Measurements from ENCODE around the gene AVPI1. TPM values are rescaled to one million over a fixed set of nuclear protein-coding genes. Genes with fewer than 3 reads are reported as not detected.

Gene AVPI1
- 10 to 100 TPM in 3 of 4 donors, 1 to 10 TPM in 1; 7.7 to 21.7 (median 15.4) TPM for total RNA-seq

- H3K36me3 ChIP-seq = no peaks in the 10 kb centered on the region
- H3K27ac ChIP-seq = peak within 1 kb of the TSS; percentile 88 to 97 (median 94)
- intact Hi-C loops (cut with DNase I) = no loop called here
- no peaks in the 10 kb centered on the region for H3K27me3 ChIP-seq
- peaks cover 43 to 82% (median 60%) of the 10 kb centered on the region in 3 donors for H3K4me1 ChIP-seq
- WGBS, 2 donors = 1% methylated on average over 14 to 17 of the region's 78 CpGs
- no peaks in the 10 kb centered on the region for H3K9me3 ChIP-seq
- peak within 1 kb of the TSS; percentile 55 to 86 (median 70) for H3K4me3 ChIP-seq
- TF ChIP-seq POLR2A (IDR thresholded peaks at IDR 0.05) = peak in 3 of 4 donors; percentile 96 to 98 (median 98)
- TF ChIP-seq, protein P1, sequence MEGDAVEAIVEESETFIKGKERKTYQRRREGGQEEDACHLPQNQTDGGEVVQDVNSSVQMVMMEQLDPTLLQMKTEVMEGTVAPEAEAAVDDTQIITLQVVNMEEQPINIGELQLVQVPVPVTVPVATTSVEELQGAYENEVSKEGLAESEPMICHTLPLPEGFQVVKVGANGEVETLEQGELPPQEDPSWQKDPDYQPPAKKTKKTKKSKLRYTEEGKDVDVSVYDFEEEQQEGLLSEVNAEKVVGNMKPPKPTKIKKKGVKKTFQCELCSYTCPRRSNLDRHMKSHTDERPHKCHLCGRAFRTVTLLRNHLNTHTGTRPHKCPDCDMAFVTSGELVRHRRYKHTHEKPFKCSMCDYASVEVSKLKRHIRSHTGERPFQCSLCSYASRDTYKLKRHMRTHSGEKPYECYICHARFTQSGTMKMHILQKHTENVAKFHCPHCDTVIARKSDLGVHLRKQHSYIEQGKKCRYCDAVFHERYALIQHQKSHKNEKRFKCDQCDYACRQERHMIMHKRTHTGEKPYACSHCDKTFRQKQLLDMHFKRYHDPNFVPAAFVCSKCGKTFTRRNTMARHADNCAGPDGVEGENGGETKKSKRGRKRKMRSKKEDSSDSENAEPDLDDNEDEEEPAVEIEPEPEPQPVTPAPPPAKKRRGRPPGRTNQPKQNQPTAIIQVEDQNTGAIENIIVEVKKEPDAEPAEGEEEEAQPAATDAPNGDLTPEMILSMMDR (IDR thresholded peaks at IDR 0.05) = peak in 1 of 6 experiments; percentile 19
- DNase-seq = peak; percentile 73
Observed at GRCh38 chr10:97686962-97687784, at the start of gene AVPI1. AVPI1 (minus strand) TSS chr10:97687241; CDS start chr10:97679905, 7,336 bp downstream.

DNA sequence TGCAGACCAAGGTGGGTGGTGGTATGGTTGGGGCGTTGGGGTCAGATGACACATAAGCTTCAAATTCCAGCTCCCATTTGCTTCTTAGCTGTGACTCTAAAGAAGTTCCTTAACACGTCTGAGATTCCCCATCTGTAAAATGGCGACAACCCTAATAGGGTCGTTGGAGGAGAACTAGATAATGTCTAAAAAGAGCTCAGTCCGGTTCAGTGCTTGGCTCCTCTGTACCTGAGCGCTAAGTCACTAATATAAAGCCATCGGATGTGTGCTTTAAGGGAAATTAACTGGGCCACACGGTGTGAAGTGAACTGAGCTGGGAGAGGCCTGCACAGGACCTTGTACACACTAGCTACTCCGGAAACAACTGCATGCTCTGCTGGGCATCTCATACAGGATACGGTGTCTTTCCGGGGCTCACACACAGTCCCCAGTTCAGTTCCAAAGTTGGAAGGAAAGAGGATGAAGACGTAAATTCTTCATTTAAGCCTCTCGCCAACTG, 49.4 kb upstream of the AVPI1 start:
- intact Hi-C loops (cut with DNase I) = loop anchor here (5.0 to 10.0 kb wide), 2 partner anchors 39 to 62 kb away; no protein-coding TSS in a partner anchor
- Histone ChIP-seq H3K27ac (peak overlapping the region; percentile 91 to 98 (median 96)), H3K36me3 (peaks cover 0 to 29% (median 0%) of the 10 kb centered on the region in 3 donors), H3K27me3 (no peaks in the 10 kb centered on the region), H3K4me3 (peak overlapping the region; percentile 66 to 94 (median 90)), H3K4me1 (peaks cover 9 to 39% (median 17%) of the 10 kb centered on the region in 3 donors), H3K9me3 (no peaks in the 10 kb centered on the region)
- no peak for TF ChIP-seq POLR2A (IDR thresholded peaks at IDR 0.05)
- TF ChIP-seq, protein P1 (IDR thresholded peaks at IDR 0.05) = no peak
- 67 to 71% methylated on average over 6 to 9 of the region's 13 CpGs for WGBS, 2 donors
- no peak for DNase-seq

- no peaks in the 10 kb centered on the region for H3K27me3 ChIP-seq
- H3K27ac ChIP-seq = no peak overlapping the region
- DNase-seq = no peak
- H3K4me3 ChIP-seq = no peak overlapping the region
- intact Hi-C loops (cut with DNase I) = loop anchor here (10.0 kb wide), 1 partner anchor 59 kb away; no protein-coding TSS in a partner anchor
- peaks cover 9 to 24% (median 15%) of the 10 kb centered on the region in 3 donors for H3K4me1 ChIP-seq
- WGBS, 2 donors = 80% methylated on average over 6 of the region's 6 CpGs
- TF ChIP-seq, protein P1 (IDR thresholded peaks at IDR 0.05) = no peak
- TF ChIP-seq POLR2A (IDR thresholded peaks at IDR 0.05) = no peak
- H3K36me3 ChIP-seq = peaks cover 0 to 6% (median 0%) of the 10 kb centered on the region in 3 donors
- no peaks in the 10 kb centered on the region for H3K9me3 ChIP-seq
Observed at GRCh38 chr10:97734021-97734420, 47.0 kb upstream of the AVPI1 start.

GRCh38 chr10:97733256-97733655, 46.2 kb upstream of the AVPI1 start:
- WGBS, 2 donors = 41 to 57% methylated on average over 5 of the region's 5 CpGs
- no peak for DNase-seq
- Histone ChIP-seq H3K4me1 (peaks cover 6 to 16% (median 10%) of the 10 kb centered on the region in 3 donors), H3K27me3 (no peaks in the 10 kb centered on the region), H3K4me3 (no peak overlapping the region), H3K36me3 (no peaks in the 10 kb centered on the region), H3K9me3 (no peaks in the 10 kb centered on the region), H3K27ac (no peak overlapping the region)
- intact Hi-C loops (cut with DNase I) = loop anchor here (10.0 kb wide), 1 partner anchor 58 kb away; no protein-coding TSS in a partner anchor
- TF ChIP-seq POLR2A (IDR thresholded peaks at IDR 0.05) = no peak
- TF ChIP-seq, protein P1 (IDR thresholded peaks at IDR 0.05) = no peak

DNA sequence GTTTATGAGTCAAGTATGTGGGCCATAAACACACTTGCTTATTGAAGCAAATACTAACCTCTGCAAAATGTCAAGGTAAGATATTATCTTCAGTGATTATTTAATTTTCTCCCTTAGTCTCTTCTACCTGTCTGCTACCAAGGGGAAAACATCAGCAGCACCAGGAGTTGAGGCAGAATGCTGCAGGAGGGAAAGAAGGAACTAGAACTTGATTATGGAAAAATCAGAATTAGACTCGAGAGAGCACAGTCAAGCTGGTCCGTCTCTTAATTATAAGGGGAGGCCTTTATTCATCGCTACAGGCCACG, 45.0 kb upstream of the AVPI1 start:
- WGBS, 2 donors = 72 to 73% methylated on average over 4 of the region's 4 CpGs
- Histone ChIP-seq H3K27me3 (no peaks in the 10 kb centered on the region), H3K4me1 (peaks cover 0 to 12% (median 5%) of the 10 kb centered on the region in 3 donors), H3K4me3 (no peak overlapping the region), H3K27ac (no peak overlapping the region), H3K36me3 (no peaks in the 10 kb centered on the region), H3K9me3 (no peaks in the 10 kb centered on the region)
- TF ChIP-seq, protein P1 (IDR thresholded peaks at IDR 0.05) = no peak
- TF ChIP-seq POLR2A (IDR thresholded peaks at IDR 0.05) = no peak
- no peak for DNase-seq
- intact Hi-C loops (cut with DNase I) = loop anchor here (10.0 kb wide), 1 partner anchor 57 kb away; no protein-coding TSS in a partner anchor
